ENCODE data around the gene SYNPO2.
A peak's percentile ranks its signal among the peaks of the same experiment; 100 is the strongest.

Gene SYNPO2

GRCh38 chr4:118883861-118884260 lies 4.8 kb upstream of the SYNPO2 start:
- Histone ChIP-seq H3K36me3 (ENCODE audit: insufficient read depth, low read length) (no peaks in the 10 kb centered on the region), H3K9ac (ENCODE audit: low read depth, low read length) (no peak overlapping the region), H3K27ac (ENCODE audit: low read depth, low read length) (no peak overlapping the region), H3K4me3 (ENCODE audit: low read length) (no peak overlapping the region), H3K9me3 (ENCODE audit: insufficient read depth, low read depth, low read length) (no peaks in the 10 kb centered on the region), H3K4me1 (ENCODE audit: insufficient read depth, low read length) (peaks cover 15% of the 10 kb centered on the region), H3K27me3 (ENCODE audit: insufficient read depth, low read length) (peaks cover 12% of the 10 kb centered on the region; the same call in 1 of the 2 replicates)
- WGBS = 93% methylated on average over 1 of the region's 1 CpG

- peaks cover 15% of the 10 kb centered on the region for H3K4me1 ChIP-seq (ENCODE audit: insufficient read depth, low read length)
- 89% methylated on average over 3 of the region's 3 CpGs for WGBS
- no peak overlapping the region for H3K9ac ChIP-seq (ENCODE audit: low read depth, low read length)
- H3K27me3 ChIP-seq (ENCODE audit: insufficient read depth, low read length) = peaks cover 20% of the 10 kb centered on the region; the same call in 1 of the 2 replicates
- H3K4me3 ChIP-seq (ENCODE audit: low read length) = no peak overlapping the region
- no peaks in the 10 kb centered on the region for H3K36me3 ChIP-seq (ENCODE audit: insufficient read depth, low read length)
- H3K27ac ChIP-seq (ENCODE audit: low read depth, low read length) = no peak overlapping the region
- no peaks in the 10 kb centered on the region for H3K9me3 ChIP-seq (ENCODE audit: insufficient read depth, low read depth, low read length)
Observed at GRCh38 chr4:118884716-118885115, 3.9 kb upstream of the SYNPO2 start.

GRCh38 chr4:118889312-118889691 lies 648 bp downstream of the SYNPO2 start:
- Histone ChIP-seq H3K4me3 (ENCODE audit: low read length) (peak overlapping the region; percentile 56), H3K9me3 (ENCODE audit: insufficient read depth, low read depth, low read length) (no peaks in the 10 kb centered on the region), H3K27me3 (ENCODE audit: insufficient read depth, low read length) (peaks cover 20% of the 10 kb centered on the region; the same call in 1 of the 2 replicates), H3K27ac (ENCODE audit: low read depth, low read length) (no peak overlapping the region), H3K36me3 (ENCODE audit: insufficient read depth, low read length) (no peaks in the 10 kb centered on the region), H3K4me1 (ENCODE audit: insufficient read depth, low read length) (peaks cover 9% of the 10 kb centered on the region), H3K9ac (ENCODE audit: low read depth, low read length) (no peak overlapping the region)
- 66% methylated on average over 4 of the region's 4 CpGs for WGBS

GRCh38 chr4:118894034-118894433 lies 5.4 kb downstream of the SYNPO2 start:
- Histone ChIP-seq H3K36me3 (ENCODE audit: insufficient read depth, low read length) (no peaks in the 10 kb centered on the region), H3K4me1 (ENCODE audit: insufficient read depth, low read length) (peaks cover 4% of the 10 kb centered on the region; the same call in 1 of the 2 replicates), H3K27me3 (ENCODE audit: insufficient read depth, low read length) (peaks cover 6% of the 10 kb centered on the region; the same call in 1 of the 2 replicates), H3K9me3 (ENCODE audit: insufficient read depth, low read depth, low read length) (no peaks in the 10 kb centered on the region), H3K4me3 (ENCODE audit: low read length) (no peak overlapping the region), H3K9ac (ENCODE audit: low read depth, low read length) (no peak overlapping the region), H3K27ac (ENCODE audit: low read depth, low read length) (no peak overlapping the region)
- WGBS = 92% methylated on average over 3 of the region's 3 CpGs

- no peak overlapping the region for H3K9ac ChIP-seq (ENCODE audit: low read depth, low read length)
- no peaks in the 10 kb centered on the region for H3K4me1 ChIP-seq (ENCODE audit: insufficient read depth, low read length)
- H3K27me3 ChIP-seq (ENCODE audit: insufficient read depth, low read length) = no peaks in the 10 kb centered on the region
- H3K27ac ChIP-seq (ENCODE audit: low read depth, low read length) = no peak overlapping the region
- H3K36me3 ChIP-seq (ENCODE audit: insufficient read depth, low read length) = no peaks in the 10 kb centered on the region
- no peak overlapping the region for H3K4me3 ChIP-seq (ENCODE audit: low read length)
- H3K9me3 ChIP-seq (ENCODE audit: insufficient read depth, low read depth, low read length) = no peaks in the 10 kb centered on the region
- 93% methylated on average over 1 of the region's 2 CpGs for WGBS
Observed at GRCh38 chr4:118898221-118898620, 9.6 kb downstream of the SYNPO2 start.

GRCh38 chr4:118898684-118899138 lies 10.1 kb downstream of the SYNPO2 start:
- 90% methylated on average over 6 of the region's 6 CpGs for WGBS
- no peaks in the 10 kb centered on the region for H3K27me3 ChIP-seq (ENCODE audit: insufficient read depth, low read length)
- H3K9me3 ChIP-seq (ENCODE audit: insufficient read depth, low read depth, low read length) = no peaks in the 10 kb centered on the region
- no peak overlapping the region for H3K9ac ChIP-seq (ENCODE audit: low read depth, low read length)
- H3K36me3 ChIP-seq (ENCODE audit: insufficient read depth, low read length) = no peaks in the 10 kb centered on the region
- no peak overlapping the region for H3K27ac ChIP-seq (ENCODE audit: low read depth, low read length)
- H3K4me1 ChIP-seq (ENCODE audit: insufficient read depth, low read length) = no peaks in the 10 kb centered on the region
- H3K4me3 ChIP-seq (ENCODE audit: low read length) = no peak overlapping the region

- WGBS = 83% methylated on average over 1 of the region's 3 CpGs
- H3K27me3 ChIP-seq (ENCODE audit: insufficient read depth, low read length) = no peaks in the 10 kb centered on the region
- no peak overlapping the region for H3K27ac ChIP-seq (ENCODE audit: low read depth, low read length)
- H3K9me3 ChIP-seq (ENCODE audit: insufficient read depth, low read depth, low read length) = no peaks in the 10 kb centered on the region
- no peak overlapping the region for H3K9ac ChIP-seq (ENCODE audit: low read depth, low read length)
- H3K36me3 ChIP-seq (ENCODE audit: insufficient read depth, low read length) = no peaks in the 10 kb centered on the region
- H3K4me3 ChIP-seq (ENCODE audit: low read length) = no peak overlapping the region
- no peaks in the 10 kb centered on the region for H3K4me1 ChIP-seq (ENCODE audit: insufficient read depth, low read length)
Observed at GRCh38 chr4:118904418-118904817, 15.8 kb downstream of the SYNPO2 start.

GRCh38 chr4:118904935-118905334 lies 16.3 kb downstream of the SYNPO2 start:
- 89% methylated on average over 2 of the region's 2 CpGs for WGBS
- no peaks in the 10 kb centered on the region for H3K4me1 ChIP-seq (ENCODE audit: insufficient read depth, low read length)
- H3K9me3 ChIP-seq (ENCODE audit: insufficient read depth, low read depth, low read length) = no peaks in the 10 kb centered on the region
- no peaks in the 10 kb centered on the region for H3K27me3 ChIP-seq (ENCODE audit: insufficient read depth, low read length)
- H3K27ac ChIP-seq (ENCODE audit: low read depth, low read length) = no peak overlapping the region
- no peak overlapping the region for H3K4me3 ChIP-seq (ENCODE audit: low read length)
- no peaks in the 10 kb centered on the region for H3K36me3 ChIP-seq (ENCODE audit: insufficient read depth, low read length)
- no peak overlapping the region for H3K9ac ChIP-seq (ENCODE audit: low read depth, low read length)

GRCh38 chr4:118905566-118905965 lies 16.9 kb downstream of the SYNPO2 start:
- Histone ChIP-seq H3K9me3 (ENCODE audit: insufficient read depth, low read depth, low read length) (no peaks in the 10 kb centered on the region), H3K9ac (ENCODE audit: low read depth, low read length) (no peak overlapping the region), H3K27ac (ENCODE audit: low read depth, low read length) (no peak overlapping the region), H3K4me1 (ENCODE audit: insufficient read depth, low read length) (no peaks in the 10 kb centered on the region), H3K27me3 (ENCODE audit: insufficient read depth, low read length) (no peaks in the 10 kb centered on the region), H3K36me3 (ENCODE audit: insufficient read depth, low read length) (no peaks in the 10 kb centered on the region), H3K4me3 (ENCODE audit: low read length) (no peak overlapping the region)
- 91% methylated on average over 4 of the region's 4 CpGs for WGBS

- no peaks in the 10 kb centered on the region for H3K27me3 ChIP-seq (ENCODE audit: insufficient read depth, low read length)
- H3K9ac ChIP-seq (ENCODE audit: low read depth, low read length) = no peak overlapping the region
- no peak overlapping the region for H3K27ac ChIP-seq (ENCODE audit: low read depth, low read length)
- no peaks in the 10 kb centered on the region for H3K4me1 ChIP-seq (ENCODE audit: insufficient read depth, low read length)
- H3K4me3 ChIP-seq (ENCODE audit: low read length) = no peak overlapping the region
- no peaks in the 10 kb centered on the region for H3K9me3 ChIP-seq (ENCODE audit: insufficient read depth, low read depth, low read length)
- WGBS = 83% methylated on average over 8 of the region's 8 CpGs
- no peaks in the 10 kb centered on the region for H3K36me3 ChIP-seq (ENCODE audit: insufficient read depth, low read length)
Observed at GRCh38 chr4:118909173-118909956, 20.7 kb downstream of the SYNPO2 start.

GRCh38 chr4:118910221-118910620 lies 21.6 kb downstream of the SYNPO2 start:
- Histone ChIP-seq H3K9me3 (ENCODE audit: insufficient read depth, low read depth, low read length) (no peaks in the 10 kb centered on the region), H3K27ac (ENCODE audit: low read depth, low read length) (no peak overlapping the region), H3K4me1 (ENCODE audit: insufficient read depth, low read length) (no peaks in the 10 kb centered on the region), H3K36me3 (ENCODE audit: insufficient read depth, low read length) (no peaks in the 10 kb centered on the region), H3K4me3 (ENCODE audit: low read length) (no peak overlapping the region), H3K9ac (ENCODE audit: low read depth, low read length) (no peak overlapping the region), H3K27me3 (ENCODE audit: insufficient read depth, low read length) (no peaks in the 10 kb centered on the region)
- 89% methylated on average over 3 of the region's 3 CpGs for WGBS

All from HUES64 (cell line).